Measurements from ENCODE around the gene EIPR1. TPM values are rescaled to one million over a fixed set of nuclear protein-coding genes. Genes with fewer than 3 reads are reported as not detected.

The EIPR1 gene
- polyA plus RNA-seq, 1 donor (not counting 4 experiments of a cell fraction or from before 2014, with no cell fraction given) = 44.3 TPM

- DNase-seq (ENCODE audit: low read depth, low spot score) = no peak
- H3K27me3 ChIP-seq (ENCODE audit: control insufficient read depth, extremely low read depth, insufficient read depth, low read length) = no peaks in the 10 kb centered on the region
- no peak for FAIRE-seq
- no peaks in the 10 kb centered on the region for H3K9me3 ChIP-seq (ENCODE audit: control insufficient read depth, low read depth, low read length)
- H3K36me3 ChIP-seq (ENCODE audit: control insufficient read depth in 2 of 2, extremely low read depth in 1 of 2, insufficient read depth in 2 of 2, low read length in 2 of 2) = peaks cover 4 to 6% of the 10 kb centered on the region in 2 experiments
- dilution Hi-C loops (cut with MboI; ENCODE audit: extremely low pct_ligation_motif_present, low sequenced_read_pairs) = no loop called here
- TF ChIP-seq EZH2 (IDR thresholded peaks at IDR 0.05; ENCODE audit: low read length) = no peak
- H3K9ac ChIP-seq (ENCODE audit: control insufficient read depth, extremely low read depth, insufficient read depth, low read length) = no peak overlapping the region
- H3K4me1 ChIP-seq (ENCODE audit: control insufficient read depth, extremely low read depth, insufficient read depth, low read length) = no peaks in the 10 kb centered on the region
- H3K27ac ChIP-seq (ENCODE audit: control insufficient read depth, insufficient read depth, low read length) = no peak overlapping the region
- no peak overlapping the region for H2AFZ ChIP-seq (ENCODE audit: control insufficient read depth, low read length)
- H4K20me1 ChIP-seq (ENCODE audit: control insufficient read depth, extremely low read depth, insufficient read depth, low read length) = no peaks in the 10 kb centered on the region
- H3K79me2 ChIP-seq (ENCODE audit: control insufficient read depth, insufficient read depth, low read length) = peaks cover 10% of the 10 kb centered on the region
- no peaks in the 10 kb centered on the region for H3K9me1 ChIP-seq (ENCODE audit: control insufficient read depth, extremely low read depth, insufficient read depth, low read length)
- H3K4me2 ChIP-seq (ENCODE audit: control insufficient read depth, extremely low read depth, insufficient read depth, low read depth, low read length) = no peak overlapping the region
- H3K4me3 ChIP-seq (ENCODE audit: control insufficient read depth in 2 of 3, extremely low read depth in 1 of 3, insufficient read depth in 2 of 3, low read depth in 1 of 3, low read length in 3 of 3) = no peak overlapping the region
These were observed 52.0 kb downstream of the EIPR1 start for GRCh38 chr2:3325458-3326181.

GRCh38 chr2:3324404-3325281, 53.0 kb downstream of the EIPR1 start:
- Histone ChIP-seq H3K36me3 (ENCODE audit: control insufficient read depth in 2 of 2, extremely low read depth in 1 of 2, insufficient read depth in 2 of 2, low read length in 2 of 2) (peaks cover 0 to 4% of the 10 kb centered on the region in 2 experiments), H3K9ac (ENCODE audit: control insufficient read depth, extremely low read depth, insufficient read depth, low read length) (no peak overlapping the region), H3K9me1 (ENCODE audit: control insufficient read depth, extremely low read depth, insufficient read depth, low read length) (no peaks in the 10 kb centered on the region), H3K9me3 (ENCODE audit: control insufficient read depth, low read depth, low read length) (no peaks in the 10 kb centered on the region), H3K27ac (ENCODE audit: control insufficient read depth, insufficient read depth, low read length) (no peak overlapping the region), H2AFZ (ENCODE audit: control insufficient read depth, low read length) (no peak overlapping the region), H3K4me2 (ENCODE audit: control insufficient read depth, extremely low read depth, insufficient read depth, low read depth, low read length) (no peak overlapping the region), H4K20me1 (ENCODE audit: control insufficient read depth, extremely low read depth, insufficient read depth, low read length) (no peaks in the 10 kb centered on the region), H3K4me3 (ENCODE audit: control insufficient read depth in 2 of 3, extremely low read depth in 1 of 3, insufficient read depth in 2 of 3, low read depth in 1 of 3, low read length in 3 of 3) (no peak overlapping the region), H3K27me3 (ENCODE audit: control insufficient read depth, extremely low read depth, insufficient read depth, low read length) (no peaks in the 10 kb centered on the region), H3K79me2 (ENCODE audit: control insufficient read depth, insufficient read depth, low read length) (peaks cover 5% of the 10 kb centered on the region), H3K4me1 (ENCODE audit: control insufficient read depth, extremely low read depth, insufficient read depth, low read length) (no peaks in the 10 kb centered on the region)
- no peak for TF ChIP-seq CTCF (optimal IDR thresholded peaks at IDR 0.05 in 1 of 3, IDR thresholded peaks at IDR 0.05 in 1 of 3, conservative IDR thresholded peaks at IDR 0.05 in 1 of 3; ENCODE audit: extremely low read depth in 1 of 3, insufficient read depth in 2 of 3, low read length in 3 of 3)
- no peak for TF ChIP-seq EZH2 (IDR thresholded peaks at IDR 0.05; ENCODE audit: low read length)
- DNase-seq (ENCODE audit: low read depth, low spot score) (no peak), FAIRE-seq (no peak)
- dilution Hi-C loops (cut with MboI; ENCODE audit: extremely low pct_ligation_motif_present, low sequenced_read_pairs) = no loop called here
